HG02610 (cell line): ENCODE data around the gene HARBI1.

Source experiments
- ATAC-seq: cut with Tn5 transposase; IDR thresholded peaks from one replicate; pipeline ENCODE4 v1.9.1; 2021; ENCODE audit warnings: mild to moderate bottlenecking, moderate library complexity; ENCODE audit not compliant: unreplicated experiment

The HARBI1 gene

DNA sequence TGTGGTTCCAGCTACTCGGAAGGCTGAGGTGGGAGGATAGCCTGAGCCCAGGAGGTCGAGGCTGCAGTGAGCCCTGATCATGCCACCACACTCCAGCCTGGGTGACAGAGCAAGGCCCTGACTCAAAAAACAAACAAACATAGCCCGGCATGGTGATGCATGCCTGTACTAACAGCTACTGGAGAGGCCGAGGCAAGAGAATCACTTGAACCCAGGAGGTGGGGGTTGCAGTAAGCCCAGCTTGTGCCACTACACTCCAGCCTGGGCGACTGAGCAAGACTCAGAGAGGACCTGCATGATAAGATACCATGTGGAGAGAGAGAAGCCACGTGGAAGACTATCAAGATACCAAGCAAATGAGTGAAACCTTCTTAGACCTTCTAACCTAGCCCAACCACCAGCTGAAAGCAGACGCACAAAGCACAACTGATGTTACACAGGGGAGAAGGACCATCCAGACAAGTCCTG, 59.3 kb downstream of the HARBI1 start:
- no peak for ATAC-seq

DNA sequence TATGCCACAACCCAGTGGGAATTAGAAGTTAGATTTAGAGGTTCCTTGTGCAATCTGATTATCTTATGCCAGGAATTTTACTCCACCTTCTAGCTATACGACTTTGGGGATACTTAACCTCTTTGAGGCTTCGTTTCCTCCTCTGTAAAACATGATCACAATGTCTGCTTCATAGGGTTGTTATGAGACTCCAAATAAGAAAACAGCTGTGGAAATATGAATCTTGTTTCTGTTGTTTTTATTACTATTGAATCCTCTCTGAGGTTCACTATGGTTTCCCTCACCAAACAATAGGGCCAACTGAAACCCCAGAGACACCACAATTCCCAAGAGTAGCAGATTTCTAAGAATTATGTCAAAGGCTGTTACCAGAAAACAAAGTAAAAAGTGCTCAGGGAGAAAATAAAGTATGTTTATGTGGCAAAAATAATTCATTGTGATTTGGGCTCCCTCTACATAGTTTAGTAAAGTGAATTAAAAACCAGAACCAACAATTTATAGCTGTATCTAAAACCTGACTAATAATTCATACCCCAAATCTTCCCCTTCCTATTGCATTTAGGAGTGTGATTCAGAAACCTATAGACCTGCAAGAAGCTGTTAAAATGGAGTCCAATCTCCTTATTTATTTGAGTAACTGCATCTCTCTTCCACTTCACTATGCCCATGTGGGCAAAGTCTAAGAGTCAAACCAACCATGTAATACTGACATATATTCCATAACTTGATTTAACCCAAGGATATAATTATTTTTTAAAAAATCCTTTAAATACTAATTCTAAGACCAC, 61.6 kb downstream of the HARBI1 start:
- peak; percentile 48 for ATAC-seq

DNA sequence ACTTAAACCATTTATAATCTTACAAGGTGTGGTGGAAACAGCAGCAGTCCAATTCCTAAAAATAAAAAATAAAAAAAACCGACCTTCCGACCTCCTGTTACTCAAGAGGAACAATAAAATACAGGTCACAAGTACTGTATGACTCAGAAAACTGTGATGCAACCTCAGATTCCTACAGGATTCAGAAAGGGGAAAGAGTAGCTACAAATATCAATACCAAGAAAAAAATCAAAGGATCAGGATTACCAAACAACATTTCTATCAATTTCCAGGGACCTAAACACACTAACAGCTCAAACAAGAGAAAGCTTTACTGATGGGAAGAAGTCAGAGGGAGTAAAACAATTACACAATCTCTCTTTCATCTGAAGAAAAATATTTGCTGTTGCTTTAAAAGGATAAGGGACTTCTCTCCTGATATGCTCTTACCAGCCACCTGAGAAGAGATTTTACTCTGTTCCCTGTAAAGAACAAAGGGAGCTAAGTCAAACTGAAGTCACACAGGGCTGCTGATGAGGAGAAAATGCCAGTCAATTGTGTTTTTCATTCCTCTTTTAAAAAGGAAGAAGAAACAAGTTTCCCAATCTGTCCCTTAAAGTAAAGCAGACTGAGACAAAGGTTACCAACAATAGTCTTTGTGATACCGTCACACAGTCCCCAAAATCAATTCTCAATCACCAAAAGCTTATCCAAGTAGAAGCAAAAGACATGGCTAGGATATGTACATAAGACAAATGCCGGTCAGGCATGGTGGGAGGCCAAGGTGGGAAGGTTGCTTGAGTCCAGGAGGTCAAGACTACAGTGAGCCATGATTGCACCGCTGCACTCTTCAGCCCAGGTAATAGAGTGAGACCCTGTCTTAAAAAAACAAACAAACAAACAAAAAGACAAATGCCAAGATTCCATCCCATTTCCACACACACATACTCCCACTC, 62.5 kb downstream of the HARBI1 start:
- no peak for ATAC-seq

DNA sequence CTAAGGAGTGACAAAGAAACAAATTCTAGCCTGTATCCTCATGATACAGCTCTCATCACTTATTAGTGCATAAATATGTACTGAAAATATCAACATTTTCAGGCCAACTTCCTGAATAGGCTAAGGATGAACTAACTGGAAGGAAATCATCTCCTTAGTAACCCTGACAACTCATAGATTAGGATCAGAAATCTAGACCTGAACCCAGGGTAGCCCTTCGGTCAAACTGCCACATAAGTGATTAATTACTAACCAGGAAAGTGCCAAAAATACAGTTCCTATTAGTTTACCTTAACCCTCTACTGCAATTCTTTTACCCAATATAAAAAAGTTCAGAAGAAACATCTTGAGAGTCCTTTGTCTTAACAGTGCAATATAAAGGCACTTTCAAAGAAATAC, 63.2 kb downstream of the HARBI1 start:
- no peak for ATAC-seq
